ENCODE results near the gene PDE11A. TPM values are rescaled to one million over a fixed set of nuclear protein-coding genes. Genes with fewer than 3 reads are reported as not detected.

The PDE11A gene
- total and polyA plus RNA-seq, 3 donors from 2014 or later, result 2.2 to 7.8 (median 3.3) TPM

- Histone ChIP-seq H3K27me3 (no peaks in the 10 kb centered on the region), H3K36me3 (ENCODE audit: low read depth, missing control alignments) (no peaks in the 10 kb centered on the region), H3K27ac (peak overlapping the region in 1 of 2 donors; percentile 47), H3K4me3 (no peak overlapping the region), H3K4me1 (peaks cover 22% of the 10 kb centered on the region), H3K9me3 (no peaks in the 10 kb centered on the region)
- 56 to 66% methylated on average over 7 of the region's 7 CpGs for WGBS, 2 donors
- TF ChIP-seq CTCF (IDR thresholded peaks at IDR 0.05), result no peak
- TF ChIP-seq POLR2A (IDR thresholded peaks at IDR 0.05), result no peak
- intact Hi-C loops (cut with DNase I; ENCODE audit: low total_unique reads), result no loop called here
- no peak for DNase-seq
These were observed 333.9 kb downstream of the PDE11A start for GRCh38 chr2:177738461-177739235.

GRCh38 chr2:177735318-177735803, 337.2 kb downstream of the PDE11A start:
- Histone ChIP-seq H3K27me3 (no peaks in the 10 kb centered on the region), H3K4me1 (peaks cover 35% of the 10 kb centered on the region), H3K9me3 (no peaks in the 10 kb centered on the region), H3K27ac (peak overlapping the region; percentile 11 to 23), H3K36me3 (ENCODE audit: low read depth, missing control alignments) (no peaks in the 10 kb centered on the region), H3K4me3 (no peak overlapping the region)
- TF ChIP-seq POLR2A (IDR thresholded peaks at IDR 0.05) (no peak), CTCF (IDR thresholded peaks at IDR 0.05) (peak in 1 of 3 experiments; percentile 11)
- 77 to 84% methylated on average over 6 of the region's 6 CpGs for WGBS, 2 donors
- intact Hi-C loops (cut with DNase I; ENCODE audit: low total_unique reads), result no loop called here
- no peak for DNase-seq

- Histone ChIP-seq H3K4me3 (no peak overlapping the region), H3K27ac (peak overlapping the region in 1 of 2 donors; percentile 28), H3K36me3 (ENCODE audit: low read depth, missing control alignments) (no peaks in the 10 kb centered on the region), H3K9me3 (no peaks in the 10 kb centered on the region), H3K27me3 (no peaks in the 10 kb centered on the region), H3K4me1 (peaks cover 30% of the 10 kb centered on the region)
- no peak for DNase-seq
- intact Hi-C loops (cut with DNase I; ENCODE audit: low total_unique reads), result no loop called here
- TF ChIP-seq POLR2A (IDR thresholded peaks at IDR 0.05) (no peak), CTCF (IDR thresholded peaks at IDR 0.05) (no peak)
- WGBS, 2 donors, result 56 to 66% methylated on average over 2 of the region's 2 CpGs
These were observed 339.2 kb downstream of the PDE11A start for GRCh38 chr2:177733322-177733855.

GRCh38 chr2:177731384-177731783, 341.2 kb downstream of the PDE11A start:
- Histone ChIP-seq H3K27me3 (no peaks in the 10 kb centered on the region), H3K27ac (no peak overlapping the region), H3K9me3 (no peaks in the 10 kb centered on the region), H3K4me1 (peaks cover 40% of the 10 kb centered on the region), H3K4me3 (no peak overlapping the region), H3K36me3 (ENCODE audit: low read depth, missing control alignments) (no peaks in the 10 kb centered on the region)
- no peak for DNase-seq
- TF ChIP-seq POLR2A (IDR thresholded peaks at IDR 0.05) (no peak), CTCF (IDR thresholded peaks at IDR 0.05) (no peak)
- WGBS, 2 donors, result 69 to 71% methylated on average over 3 of the region's 3 CpGs
- intact Hi-C loops (cut with DNase I; ENCODE audit: low total_unique reads), result no loop called here
